Stimulated activated naive B cell treated with anti-CD40 and anti-IgM and Interleukin-4, amounts not matched to agents 10 μg/mL and 1 μg/mL and 100 μg/mL, for 72 hours (primary cell): ENCODE measurements around the gene NLRP14.

Experiments used
- ATAC-seq, 2 donors: fragments of 150-1000 bp; cut with Tn5 transposase; replicated peaks; 2 replicates each; pipeline ENCODE4 v1.10.0; 2021; ENCODE audit warnings: moderate library complexity in 1 of 2
- DNase-seq: peaks from one replicate; pipeline ENCODE4 v3.0.0; 2021
- H3K27ac Mint-ChIP-seq: one replicate; pipeline ENCODE4 v1.8.0; 2022; ENCODE audit warnings: mild to moderate bottlenecking, mixed read lengths
- H3K27me3 Mint-ChIP-seq, 2 donors: one replicate each; pipeline ENCODE4 v1.8.0; 2022; ENCODE audit warnings: mixed read lengths in 2 of 2
- H3K36me3 Mint-ChIP-seq, 2 donors: one replicate each; pipeline ENCODE4 v1.8.0; 2022; ENCODE audit warnings: mixed read lengths in 2 of 2, mild to moderate bottlenecking in 1 of 2
- H3K4me1 Mint-ChIP-seq, 2 donors: one replicate each; pipeline ENCODE4 v1.8.0; 2022; ENCODE audit warnings: mixed read lengths in 2 of 2, mild to moderate bottlenecking in 1 of 2
- H3K4me3 Mint-ChIP-seq, 2 donors: one replicate each; pipeline ENCODE4 v1.8.0; 2022; ENCODE audit warnings: mild to moderate bottlenecking in 2 of 2, mixed read lengths in 2 of 2, moderate library complexity in 1 of 2
- H3K9me3 Mint-ChIP-seq, 2 donors: one replicate each; pipeline ENCODE4 v1.8.0; 2022; ENCODE audit warnings: mixed read lengths in 2 of 2, mild to moderate bottlenecking in 1 of 2

Gene NLRP14

DNA sequence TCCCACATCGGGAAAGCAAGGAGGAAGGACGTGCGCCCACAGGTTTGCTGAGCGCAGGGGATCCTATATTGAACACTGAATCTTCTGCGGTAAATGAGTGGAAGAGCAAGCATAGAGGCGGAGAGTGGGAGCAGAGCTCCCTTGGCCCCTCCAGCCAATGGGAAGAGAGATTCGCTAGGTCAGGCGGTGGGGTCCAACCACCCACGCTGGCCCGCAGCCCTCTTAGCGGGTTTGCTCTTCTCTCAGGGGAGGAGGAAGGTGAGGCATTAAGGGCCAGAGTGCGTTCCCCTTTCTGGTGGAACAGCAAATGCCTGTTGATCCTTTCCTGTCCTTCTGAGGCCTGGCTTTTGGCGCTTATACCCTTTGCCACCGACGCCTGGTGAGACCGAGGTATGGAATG, 10.6 kb downstream of the NLRP14 start:
- Mint-ChIP-seq H3K4me1 (no peaks in the 10 kb centered on the region), H3K4me3 (no peak overlapping the region), H3K9me3 (no peaks in the 10 kb centered on the region), H3K27ac (no peak overlapping the region), H3K36me3 (no peaks in the 10 kb centered on the region), H3K27me3 (peaks cover 0 to 4% of the 10 kb centered on the region in 2 donors)
- DNase-seq (no peak), ATAC-seq (no peak)

DNA sequence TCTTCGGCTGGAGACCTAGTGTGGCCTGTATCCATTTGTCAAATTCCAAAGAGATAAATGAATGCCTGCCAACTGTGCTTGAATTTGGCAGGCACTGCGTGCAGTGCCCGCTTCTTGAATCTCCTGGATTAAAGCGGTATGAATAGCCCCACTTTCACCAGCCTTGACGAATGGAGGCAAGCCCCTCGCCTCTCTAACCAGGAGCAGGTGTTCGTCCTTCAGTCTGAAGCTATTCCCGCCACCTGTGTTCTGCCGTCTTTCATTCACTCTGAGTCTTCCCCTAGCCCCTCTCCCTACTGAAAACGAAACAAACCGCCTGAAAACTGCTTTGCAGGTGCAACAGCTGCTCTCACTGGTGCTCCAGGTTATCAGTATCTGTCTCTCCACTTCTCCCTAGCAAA, 11.2 kb downstream of the NLRP14 start:
- H3K27me3 Mint-ChIP-seq, result peaks cover 0 to 4% of the 10 kb centered on the region in 2 donors
- ATAC-seq, result no peak

DNA sequence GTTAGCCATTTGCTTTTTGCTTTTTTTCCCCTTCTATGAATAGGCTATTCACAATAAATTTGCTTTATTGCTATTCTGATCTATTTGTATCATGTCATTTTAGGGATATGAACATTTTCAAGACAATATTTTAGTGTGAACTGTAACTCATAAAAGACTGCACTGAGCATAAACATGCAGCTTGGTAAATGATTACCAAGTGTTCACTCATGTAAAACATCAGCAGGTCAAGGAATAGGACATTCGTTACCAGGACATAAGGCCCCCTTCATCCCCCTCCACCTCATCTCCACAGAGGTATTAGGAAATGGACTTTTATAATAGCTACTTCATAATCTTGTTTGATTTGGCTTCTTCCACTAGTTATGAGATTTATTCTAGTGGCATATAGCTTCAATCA, 12.4 kb downstream of the NLRP14 start:
- Mint-ChIP-seq H3K4me1 (no peaks in the 10 kb centered on the region), H3K27me3 (peaks cover 0 to 4% of the 10 kb centered on the region in 2 donors), H3K36me3 (no peaks in the 10 kb centered on the region), H3K9me3 (no peaks in the 10 kb centered on the region), H3K27ac (no peak overlapping the region), H3K4me3 (no peak overlapping the region)
- no peak for ATAC-seq
- DNase-seq, result no peak

More for the DNA sequence above, 11.2 kb downstream of the NLRP14 start:
- DNase-seq, result no peak
- no peaks in the 10 kb centered on the region for H3K9me3 Mint-ChIP-seq
- H3K4me1 Mint-ChIP-seq, result no peaks in the 10 kb centered on the region
- no peak overlapping the region for H3K4me3 Mint-ChIP-seq
- H3K36me3 Mint-ChIP-seq, result no peaks in the 10 kb centered on the region
- H3K27ac Mint-ChIP-seq, result no peak overlapping the region

DNA sequence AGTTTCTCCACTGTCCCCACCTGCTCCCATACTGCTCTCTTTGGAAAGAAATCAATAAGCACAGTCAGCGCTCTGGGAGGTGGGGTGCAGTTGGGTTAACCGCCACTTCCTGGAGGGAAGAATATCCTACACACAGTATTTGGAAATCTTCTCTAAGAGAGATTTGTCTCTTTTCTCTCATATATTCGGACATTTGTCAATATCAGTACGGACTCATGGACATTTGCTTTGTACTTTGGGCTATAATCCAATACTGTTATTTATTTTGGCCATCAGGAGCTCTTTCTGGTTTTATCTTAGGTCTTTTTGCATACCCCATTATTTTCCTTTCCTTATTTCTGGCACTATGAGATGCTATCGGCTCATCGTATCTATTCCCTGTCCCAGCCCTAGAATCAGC, 13.7 kb downstream of the NLRP14 start:
- Mint-ChIP-seq H3K4me1 (no peaks in the 10 kb centered on the region), H3K36me3 (no peaks in the 10 kb centered on the region), H3K27ac (no peak overlapping the region), H3K4me3 (no peak overlapping the region), H3K27me3 (peaks cover 0 to 4% of the 10 kb centered on the region in 2 donors), H3K9me3 (no peaks in the 10 kb centered on the region)
- no peak for DNase-seq
- ATAC-seq, result no peak

DNA sequence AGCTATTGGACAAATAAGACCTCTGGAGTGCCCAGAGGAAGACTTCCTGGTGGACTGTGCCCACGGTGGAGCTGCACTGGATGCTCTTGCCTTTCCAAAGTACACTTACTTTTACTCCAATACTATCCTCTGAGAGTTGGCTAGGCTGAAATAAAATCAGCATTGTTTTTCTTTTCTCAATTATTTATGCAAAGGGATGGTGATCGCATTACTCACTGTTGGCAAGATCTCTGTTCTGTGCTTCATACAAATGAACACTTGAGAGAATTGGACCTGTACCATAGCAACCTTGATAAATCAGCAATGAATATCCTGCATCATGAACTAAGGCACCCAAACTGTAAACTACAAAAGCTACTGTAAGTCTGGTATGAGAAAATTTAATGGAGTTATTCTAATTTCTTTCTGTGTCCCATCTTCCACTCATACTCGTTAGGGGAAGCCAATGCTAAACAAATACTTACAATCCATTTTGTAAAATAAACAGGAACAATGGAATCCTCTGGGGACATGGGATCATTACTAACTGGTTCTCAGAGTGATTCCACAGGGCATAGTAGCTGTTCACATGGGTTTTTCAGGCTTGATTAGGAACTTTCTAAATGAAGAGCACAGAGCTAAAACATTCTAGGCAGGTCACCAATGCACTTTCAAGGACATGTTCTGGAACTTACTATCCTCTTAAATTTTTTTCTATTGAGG, 26.3 kb downstream of the NLRP14 start:
- Mint-ChIP-seq H3K4me1 (no peaks in the 10 kb centered on the region), H3K27me3 (peaks cover 4 to 18% of the 10 kb centered on the region in 2 donors), H3K27ac (no peak overlapping the region), H3K4me3 (no peak overlapping the region), H3K9me3 (no peaks in the 10 kb centered on the region), H3K36me3 (no peaks in the 10 kb centered on the region)
- DNase-seq (no peak), ATAC-seq (no peak)

DNA sequence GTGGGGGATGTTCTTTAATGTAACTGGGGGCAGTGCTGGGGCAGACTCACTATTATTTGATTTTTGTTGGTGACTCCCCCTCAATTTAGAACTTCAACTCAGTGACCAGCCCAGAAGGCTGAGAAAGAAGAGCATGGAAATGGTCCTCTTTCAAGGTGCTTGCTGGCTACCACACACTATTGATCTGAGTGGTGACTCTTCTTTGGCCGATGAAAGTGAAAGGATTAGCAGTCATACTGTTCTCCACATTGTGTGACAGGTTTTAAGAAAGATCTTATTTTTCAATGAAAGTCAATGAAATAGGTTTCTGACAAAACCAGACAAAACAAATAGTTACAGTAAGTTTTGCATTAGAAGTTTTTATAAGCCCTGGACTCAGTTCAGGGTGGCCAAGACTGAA, 29.9 kb downstream of the NLRP14 start:
- Mint-ChIP-seq H3K36me3 (no peaks in the 10 kb centered on the region), H3K4me3 (no peak overlapping the region), H3K27ac (no peak overlapping the region), H3K9me3 (no peaks in the 10 kb centered on the region), H3K4me1 (no peaks in the 10 kb centered on the region), H3K27me3 (peaks cover 11 to 13% of the 10 kb centered on the region in 2 donors)
- DNase-seq, result no peak
- ATAC-seq, result no peak

DNA sequence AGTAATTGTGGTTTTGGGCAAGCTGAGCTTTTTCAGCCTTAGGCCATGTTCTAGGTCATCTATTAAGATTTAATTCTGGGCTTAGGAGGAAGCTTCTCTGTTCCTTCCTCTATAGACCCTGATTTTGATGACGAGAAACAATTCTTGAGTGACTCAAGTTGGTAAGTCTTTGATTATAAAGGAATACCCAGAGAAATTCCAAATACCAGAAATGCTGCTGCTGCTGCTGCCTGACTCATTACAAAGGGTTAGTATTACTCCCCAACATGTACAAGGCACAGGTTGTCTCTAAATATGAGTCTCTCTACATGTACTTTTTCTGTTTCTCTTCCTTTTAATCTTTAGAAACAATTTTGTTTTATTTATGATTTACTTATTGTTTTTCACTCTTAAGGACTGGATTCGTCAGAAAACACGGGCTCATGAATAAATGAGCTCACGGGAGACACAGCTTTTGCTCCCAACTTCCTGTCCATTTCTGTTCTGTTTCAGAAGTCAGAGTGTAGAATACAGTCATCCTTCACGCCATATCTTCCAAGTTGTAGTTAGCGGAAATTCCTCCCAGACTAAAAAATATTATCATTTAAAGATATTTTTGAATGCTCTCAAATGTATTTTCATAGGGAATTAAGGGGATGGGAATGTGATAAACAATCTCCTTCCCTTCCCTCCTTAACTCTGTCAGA, 36.7 kb downstream of the NLRP14 start:
- DNase-seq (no peak), ATAC-seq (no peak)
- H3K27me3 Mint-ChIP-seq, result peaks cover 10 to 14% of the 10 kb centered on the region in 2 donors
- no peaks in the 10 kb centered on the region for H3K4me1 Mint-ChIP-seq
- no peak overlapping the region for H3K4me3 Mint-ChIP-seq
- no peak overlapping the region for H3K27ac Mint-ChIP-seq
- H3K36me3 Mint-ChIP-seq, result no peaks in the 10 kb centered on the region
- no peaks in the 10 kb centered on the region for H3K9me3 Mint-ChIP-seq

DNA sequence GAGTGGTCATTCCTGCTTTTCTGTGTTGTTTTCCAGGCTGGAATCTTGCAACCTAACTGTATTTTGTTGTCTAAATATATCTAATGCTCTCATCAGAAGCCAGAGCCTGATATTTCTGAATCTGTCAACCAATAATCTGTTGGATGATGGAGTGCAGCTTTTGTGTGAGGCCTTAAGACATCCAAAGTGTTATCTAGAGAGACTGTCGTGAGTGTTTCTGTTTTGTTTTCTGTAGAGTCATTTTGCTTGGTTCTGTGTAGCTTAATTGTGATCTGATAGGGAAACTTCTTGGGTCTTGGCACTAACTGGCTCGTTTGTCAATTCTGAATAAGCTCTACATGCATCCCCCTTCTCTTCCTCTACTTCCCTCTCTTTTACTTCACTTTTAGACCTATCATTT, 37.4 kb downstream of the NLRP14 start:
- Mint-ChIP-seq H3K27me3 (peaks cover 10 to 14% of the 10 kb centered on the region in 2 donors), H3K36me3 (no peaks in the 10 kb centered on the region), H3K9me3 (no peaks in the 10 kb centered on the region), H3K27ac (no peak overlapping the region), H3K4me3 (no peak overlapping the region), H3K4me1 (no peaks in the 10 kb centered on the region)
- DNase-seq, result no peak
- ATAC-seq, result no peak

DNA sequence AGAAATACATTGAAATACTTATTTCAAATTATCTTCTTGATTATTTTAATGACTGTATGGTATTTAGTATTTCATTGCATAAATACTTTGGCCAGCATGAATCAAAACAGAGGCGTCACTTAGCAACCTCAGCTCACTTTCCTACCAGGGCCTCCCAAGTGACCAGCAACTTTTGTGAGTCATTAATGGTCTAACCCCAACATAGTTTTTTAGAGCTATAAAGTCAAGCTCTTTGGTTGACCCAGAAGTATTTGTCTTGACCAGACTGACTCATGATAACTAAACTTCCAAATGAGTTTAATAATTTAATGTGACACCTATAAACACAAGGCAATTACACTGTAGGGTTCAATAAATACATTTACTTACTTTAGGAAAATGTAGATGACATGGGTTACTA, 40.6 kb downstream of the NLRP14 start:
- Mint-ChIP-seq H3K27me3 (peaks cover 0 to 14% of the 10 kb centered on the region in 2 donors), H3K9me3 (peaks cover 0 to 2% of the 10 kb centered on the region in 2 donors)

DNA sequence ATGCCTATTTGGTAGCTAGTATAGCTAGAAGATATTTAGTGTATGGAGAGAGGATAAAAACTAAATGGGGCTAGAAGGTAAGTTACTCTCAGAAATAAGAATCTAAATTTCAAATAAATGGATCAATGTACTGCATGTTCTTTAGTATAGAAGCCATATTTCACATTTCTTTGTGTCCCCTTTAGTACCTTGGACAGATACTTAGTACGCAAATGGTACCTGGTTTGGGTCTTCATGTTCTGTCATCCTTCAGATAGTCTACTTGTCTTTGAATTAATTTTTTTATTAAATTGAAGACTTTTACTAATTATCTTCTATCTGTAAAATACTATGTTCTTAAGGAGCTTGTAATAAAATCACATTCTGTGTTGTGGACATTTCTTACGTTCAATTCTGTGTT, 42.3 kb downstream of the NLRP14 start:
- no peaks in the 10 kb centered on the region for H3K4me1 Mint-ChIP-seq
- ATAC-seq (no peak), DNase-seq (no peak)
- no peaks in the 10 kb centered on the region for H3K36me3 Mint-ChIP-seq
- H3K27me3 Mint-ChIP-seq, result peaks cover 6 to 20% of the 10 kb centered on the region in 2 donors
- H3K4me3 Mint-ChIP-seq, result no peak overlapping the region
- H3K9me3 Mint-ChIP-seq, result peaks cover 0 to 6% of the 10 kb centered on the region in 2 donors
- no peak overlapping the region for H3K27ac Mint-ChIP-seq

More for the DNA sequence above, 40.6 kb downstream of the NLRP14 start:
- DNase-seq (no peak), ATAC-seq (no peak)
- Mint-ChIP-seq H3K27ac (no peak overlapping the region), H3K4me1 (no peaks in the 10 kb centered on the region), H3K4me3 (no peak overlapping the region), H3K36me3 (no peaks in the 10 kb centered on the region)

DNA sequence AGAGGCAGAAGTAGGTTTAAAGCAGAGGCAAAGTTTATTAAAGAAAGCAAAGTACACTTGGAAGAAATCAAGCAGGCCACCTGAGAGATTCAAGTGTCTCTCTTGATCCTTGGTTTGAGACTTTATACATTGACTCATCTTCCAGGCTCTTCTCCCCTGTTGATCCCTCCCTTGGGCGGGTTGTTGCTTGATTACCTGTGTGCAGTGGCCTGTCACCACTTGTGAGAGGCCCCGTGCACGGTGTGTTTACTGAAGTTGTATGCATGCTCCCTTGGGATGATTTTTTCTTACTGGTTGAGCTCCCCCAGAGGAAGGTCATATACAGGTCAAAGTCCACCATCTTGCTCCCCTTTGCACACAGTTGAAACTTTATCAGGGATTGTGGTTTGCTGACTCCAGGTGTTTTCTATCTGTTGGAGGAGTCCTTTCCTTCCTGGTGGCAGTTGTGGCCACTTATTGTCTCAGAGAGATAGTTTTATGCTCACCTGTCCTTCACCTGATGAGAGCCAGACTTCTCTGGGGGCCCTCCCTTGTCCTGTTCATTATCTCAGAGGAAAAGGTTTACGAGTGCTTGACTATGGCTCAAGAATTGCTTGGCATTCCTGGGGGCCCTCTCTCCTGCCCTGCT, 52.2 kb downstream of the NLRP14 start:
- Mint-ChIP-seq H3K36me3 (no peaks in the 10 kb centered on the region), H3K4me1 (no peaks in the 10 kb centered on the region), H3K27ac (no peak overlapping the region), H3K4me3 (no peak overlapping the region), H3K9me3 (peaks cover 3 to 4% of the 10 kb centered on the region in 2 donors), H3K27me3 (peaks cover 6 to 21% of the 10 kb centered on the region in 2 donors)
- no peak for DNase-seq
- no peak for ATAC-seq

DNA sequence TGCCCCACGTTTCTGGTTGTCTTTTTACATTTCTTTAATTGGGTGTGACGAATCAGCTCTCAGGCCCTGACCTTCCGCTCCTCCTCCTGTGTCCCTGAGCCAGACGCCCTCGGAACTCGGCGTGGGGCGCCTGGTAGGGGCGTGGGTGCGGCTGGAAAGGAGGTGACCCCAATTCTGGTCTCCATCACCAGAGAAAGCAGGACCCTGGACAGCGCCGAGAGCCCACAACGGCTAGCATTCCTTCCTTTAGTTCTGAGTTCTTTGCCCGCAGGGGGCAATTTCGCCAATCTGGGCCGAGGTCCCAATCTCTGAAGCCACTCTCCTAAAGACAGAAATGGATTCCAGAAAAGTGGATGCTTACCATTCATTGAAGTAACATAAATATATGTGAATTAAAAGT, 56.8 kb downstream of the NLRP14 start:
- ATAC-seq, result no peak
- Mint-ChIP-seq H3K27me3 (peaks cover 11 to 21% of the 10 kb centered on the region in 2 donors), H3K36me3 (no peaks in the 10 kb centered on the region)

DNA sequence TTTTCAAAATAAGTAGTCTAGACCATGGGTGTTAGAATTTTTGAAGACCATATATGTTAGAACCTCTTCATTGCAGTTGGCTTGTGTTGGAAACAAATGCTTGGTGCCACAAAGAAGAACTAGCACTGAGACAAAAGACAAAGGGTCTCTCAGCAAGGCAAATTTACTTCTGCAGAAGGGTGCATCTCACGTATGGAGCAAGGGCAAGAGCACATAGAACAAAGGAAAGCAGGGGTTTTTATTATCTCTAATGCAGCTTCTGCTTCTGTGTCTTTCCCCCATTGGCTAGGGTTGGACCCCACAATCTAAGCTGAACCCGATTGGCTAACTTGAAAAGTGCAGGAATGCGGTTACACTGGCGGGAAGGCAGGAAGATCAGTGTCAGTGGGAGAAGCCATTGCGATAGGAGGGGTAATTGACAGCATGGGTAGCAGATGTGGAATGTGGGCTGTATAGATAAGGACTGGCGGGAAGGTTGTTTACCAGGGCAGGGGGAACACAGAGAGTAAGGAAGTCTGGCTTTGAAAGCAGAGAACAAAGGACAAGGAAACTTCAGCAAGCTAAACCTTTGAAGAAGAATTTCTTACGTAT, 59.4 kb downstream of the NLRP14 start:
- no peaks in the 10 kb centered on the region for H3K4me1 Mint-ChIP-seq
- H3K27me3 Mint-ChIP-seq, result peaks cover 11 to 20% of the 10 kb centered on the region in 2 donors
- H3K36me3 Mint-ChIP-seq, result no peaks in the 10 kb centered on the region
- DNase-seq (no peak), ATAC-seq (no peak)
- no peak overlapping the region for H3K4me3 Mint-ChIP-seq
- H3K27ac Mint-ChIP-seq, result no peak overlapping the region
- H3K9me3 Mint-ChIP-seq, result peaks cover 10 to 20% of the 10 kb centered on the region in 2 donors

More for the DNA sequence above, 56.8 kb downstream of the NLRP14 start:
- H3K27ac Mint-ChIP-seq, result no peak overlapping the region
- DNase-seq, result no peak
- H3K4me3 Mint-ChIP-seq, result no peak overlapping the region
- H3K9me3 Mint-ChIP-seq, result peaks cover 10 to 20% of the 10 kb centered on the region in 2 donors
- no peaks in the 10 kb centered on the region for H3K4me1 Mint-ChIP-seq

DNA sequence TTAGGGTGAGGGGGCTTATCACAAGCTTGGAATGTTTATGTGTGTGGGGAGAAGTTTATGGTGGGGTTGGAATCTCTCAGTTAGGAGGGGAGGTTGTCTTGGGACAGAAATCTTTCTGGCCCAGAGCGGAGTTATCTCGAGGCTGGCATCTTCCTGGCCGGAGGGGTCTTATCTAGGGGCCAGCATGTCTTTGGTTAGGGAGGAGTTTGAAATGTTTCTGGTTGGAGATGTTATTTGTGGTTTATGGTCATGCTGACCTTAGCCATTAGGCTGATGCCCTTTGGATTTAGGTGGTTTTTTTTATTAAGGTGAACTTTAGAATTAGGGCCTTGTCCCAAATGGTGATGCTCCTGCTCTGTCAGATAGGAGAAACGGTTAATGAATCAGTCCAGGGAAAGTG, 60.6 kb downstream of the NLRP14 start:
- H3K4me1 Mint-ChIP-seq, result no peaks in the 10 kb centered on the region
- no peak overlapping the region for H3K27ac Mint-ChIP-seq
- DNase-seq (no peak), ATAC-seq (no peak)
- H3K4me3 Mint-ChIP-seq, result no peak overlapping the region
- peaks cover 11 to 15% of the 10 kb centered on the region in 2 donors for H3K27me3 Mint-ChIP-seq
- H3K9me3 Mint-ChIP-seq, result peaks cover 10 to 20% of the 10 kb centered on the region in 2 donors
- no peaks in the 10 kb centered on the region for H3K36me3 Mint-ChIP-seq
